ENCODE results near the gene KIF16B. TPM values are rescaled to one million over a fixed set of nuclear protein-coding genes. Genes with fewer than 3 reads are reported as not detected.

The KIF16B gene
- total and polyA plus RNA-seq, 4 donors = 5.1 to 19.7 (median 8.4) TPM

- no peak overlapping the region for H3K9ac ChIP-seq (ENCODE audit: low read depth in 1 of 2, low read length in 2 of 2)
- 96% methylated on average over 14 of the region's 14 CpGs for WGBS
- H3K27me3 ChIP-seq (ENCODE audit: control insufficient read depth in 4 of 4, insufficient read depth in 4 of 4, low read length in 3 of 4) = no peaks in the 10 kb centered on the region
- H3K27ac ChIP-seq (ENCODE audit: low read depth in 1 of 2, low read length in 2 of 2) = no peak overlapping the region
- DNase-seq (ENCODE audit: low spot score) = no peak
- H3K4me1 ChIP-seq (ENCODE audit: control insufficient read depth in 4 of 4, insufficient read depth in 4 of 4, low read length in 3 of 4) = no peaks in the 10 kb centered on the region
- no peaks in the 10 kb centered on the region for H3K9me3 ChIP-seq (ENCODE audit: control insufficient read depth in 4 of 4, low read length in 3 of 4)
- TF ChIP-seq FOXA2 (IDR thresholded peaks at IDR 0.05) = no peak
- no peak for TF ChIP-seq YY1 (IDR thresholded peaks at IDR 0.05)
- no peak for TF ChIP-seq NR2F2 (IDR thresholded peaks at IDR 0.05)
- no peak for TF ChIP-seq SP1 (IDR thresholded peaks at IDR 0.05)
- TF ChIP-seq HNF4A (conservative IDR thresholded peaks at IDR 0.05) = no peak
- no peak for TF ChIP-seq GABPA (IDR thresholded peaks at IDR 0.05 in 1 of 2, conservative IDR thresholded peaks at IDR 0.05 in 1 of 2)
- TF ChIP-seq JUND (IDR thresholded peaks at IDR 0.05) = no peak
- no peak for TF ChIP-seq ATF3 (IDR thresholded peaks at IDR 0.05)
- TF ChIP-seq, protein P1, sequence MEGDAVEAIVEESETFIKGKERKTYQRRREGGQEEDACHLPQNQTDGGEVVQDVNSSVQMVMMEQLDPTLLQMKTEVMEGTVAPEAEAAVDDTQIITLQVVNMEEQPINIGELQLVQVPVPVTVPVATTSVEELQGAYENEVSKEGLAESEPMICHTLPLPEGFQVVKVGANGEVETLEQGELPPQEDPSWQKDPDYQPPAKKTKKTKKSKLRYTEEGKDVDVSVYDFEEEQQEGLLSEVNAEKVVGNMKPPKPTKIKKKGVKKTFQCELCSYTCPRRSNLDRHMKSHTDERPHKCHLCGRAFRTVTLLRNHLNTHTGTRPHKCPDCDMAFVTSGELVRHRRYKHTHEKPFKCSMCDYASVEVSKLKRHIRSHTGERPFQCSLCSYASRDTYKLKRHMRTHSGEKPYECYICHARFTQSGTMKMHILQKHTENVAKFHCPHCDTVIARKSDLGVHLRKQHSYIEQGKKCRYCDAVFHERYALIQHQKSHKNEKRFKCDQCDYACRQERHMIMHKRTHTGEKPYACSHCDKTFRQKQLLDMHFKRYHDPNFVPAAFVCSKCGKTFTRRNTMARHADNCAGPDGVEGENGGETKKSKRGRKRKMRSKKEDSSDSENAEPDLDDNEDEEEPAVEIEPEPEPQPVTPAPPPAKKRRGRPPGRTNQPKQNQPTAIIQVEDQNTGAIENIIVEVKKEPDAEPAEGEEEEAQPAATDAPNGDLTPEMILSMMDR (IDR thresholded peaks at IDR 0.05; ENCODE audit: low read depth, low read length, missing input control) = no peak
- TF ChIP-seq EGR1 (IDR thresholded peaks at IDR 0.05; ENCODE audit: low read depth in 2 of 2) = no peak
- TF ChIP-seq TAF1 (conservative IDR thresholded peaks at IDR 0.05) = no peak
- TF ChIP-seq RXRA (IDR thresholded peaks at IDR 0.05) = no peak
- TF ChIP-seq ZBTB33 (IDR thresholded peaks at IDR 0.05) = no peak
- no peak for TF ChIP-seq HNF4G (IDR thresholded peaks at IDR 0.05)
- TF ChIP-seq RAD21 (IDR thresholded peaks at IDR 0.05) = no peak
- H3K4me3 ChIP-seq (ENCODE audit: low read depth in 1 of 3, low read length in 3 of 3) = no peak overlapping the region
- peaks cover 2 to 11% (median 7%) of the 10 kb centered on the region in 4 donors for H3K36me3 ChIP-seq (ENCODE audit: control insufficient read depth in 4 of 4, insufficient read depth in 3 of 4, low read depth in 1 of 4, low read length in 3 of 4)
Measured at GRCh38 chr20:16367948-16368560, 205.2 kb downstream of the KIF16B start.

- no peaks in the 10 kb centered on the region for H3K9me3 ChIP-seq (ENCODE audit: control insufficient read depth in 4 of 4, low read length in 3 of 4)
- no peaks in the 10 kb centered on the region for H3K4me1 ChIP-seq (ENCODE audit: control insufficient read depth in 4 of 4, insufficient read depth in 4 of 4, low read length in 3 of 4)
- no peak for TF ChIP-seq TAF1 (conservative IDR thresholded peaks at IDR 0.05)
- no peak for TF ChIP-seq FOXA2 (IDR thresholded peaks at IDR 0.05)
- no peak for TF ChIP-seq FOXA1 (IDR thresholded peaks at IDR 0.05)
- no peak for TF ChIP-seq HNF4A (conservative IDR thresholded peaks at IDR 0.05)
- TF ChIP-seq SP1 (IDR thresholded peaks at IDR 0.05) = no peak
- TF ChIP-seq GABPA (IDR thresholded peaks at IDR 0.05 in 1 of 2, conservative IDR thresholded peaks at IDR 0.05 in 1 of 2) = no peak
- TF ChIP-seq HNF4G (IDR thresholded peaks at IDR 0.05) = no peak
- TF ChIP-seq, protein P1 (IDR thresholded peaks at IDR 0.05; ENCODE audit: low read depth, low read length, missing input control) = no peak
- TF ChIP-seq YY1 (IDR thresholded peaks at IDR 0.05) = no peak
- TF ChIP-seq JUND (IDR thresholded peaks at IDR 0.05) = no peak
- no peak for TF ChIP-seq ATF3 (IDR thresholded peaks at IDR 0.05)
- TF ChIP-seq EGR1 (IDR thresholded peaks at IDR 0.05; ENCODE audit: low read depth in 2 of 2) = no peak
- no peak for TF ChIP-seq RAD21 (IDR thresholded peaks at IDR 0.05)
- no peak for TF ChIP-seq RXRA (IDR thresholded peaks at IDR 0.05)
- TF ChIP-seq NR2F2 (IDR thresholded peaks at IDR 0.05) = no peak
- TF ChIP-seq, protein P2, sequence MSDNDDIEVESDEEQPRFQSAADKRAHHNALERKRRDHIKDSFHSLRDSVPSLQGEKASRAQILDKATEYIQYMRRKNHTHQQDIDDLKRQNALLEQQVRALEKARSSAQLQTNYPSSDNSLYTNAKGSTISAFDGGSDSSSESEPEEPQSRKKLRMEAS (IDR thresholded peaks at IDR 0.05) = no peak
- TF ChIP-seq ZBTB33 (IDR thresholded peaks at IDR 0.05) = no peak
- WGBS = 98% methylated on average over 5 of the region's 5 CpGs
- peaks cover 2 to 11% (median 7%) of the 10 kb centered on the region in 4 donors for H3K36me3 ChIP-seq (ENCODE audit: control insufficient read depth in 4 of 4, insufficient read depth in 3 of 4, low read depth in 1 of 4, low read length in 3 of 4)
- H3K4me3 ChIP-seq (ENCODE audit: low read depth in 1 of 3, low read length in 3 of 3) = no peak overlapping the region
- H3K27me3 ChIP-seq (ENCODE audit: control insufficient read depth in 4 of 4, insufficient read depth in 4 of 4, low read length in 3 of 4) = no peaks in the 10 kb centered on the region
- no peak for DNase-seq (ENCODE audit: low spot score)
- no peak overlapping the region for H3K9ac ChIP-seq (ENCODE audit: low read depth in 1 of 2, low read length in 2 of 2)
- H3K27ac ChIP-seq (ENCODE audit: low read depth in 1 of 2, low read length in 2 of 2) = no peak overlapping the region
Measured at GRCh38 chr20:16366529-16366928, 206.7 kb downstream of the KIF16B start.

Measured in liver (tissue), 9 donors.